Measurements from ENCODE around the gene FOXJ2. TPM values are rescaled to one million over a fixed set of nuclear protein-coding genes. Genes with fewer than 3 reads are reported as not detected.
"Not testable (repeated sequence)": the region's sequence is repeated elsewhere in the genome, so short reads cannot be mapped to it uniquely, and the experiment has no call there.

The FOXJ2 gene
- total RNA-seq, 3 donors from 2014 or later = 10.8 to 24.0 (median 12.3) TPM

GRCh38 chr12:8012651-8013309 lies 19.7 kb upstream of the FOXJ2 start:
- no peak for TF ChIP-seq CTCF (IDR thresholded peaks at IDR 0.05)
- ATAC-seq = no peak
- Histone ChIP-seq H3K9me3 (no peaks in the 10 kb centered on the region), H3K4me3 (no peak overlapping the region), H3K4me1 (ENCODE audit: low read depth) (no peaks in the 10 kb centered on the region), H3K36me3 (ENCODE audit: low read depth) (no peaks in the 10 kb centered on the region)
- DNase-seq = no peak
- intact Hi-C loops (cut with DNase I, micrococcal nuclease) = no loop called here

GRCh38 chr12:8014836-8015235 lies 17.7 kb upstream of the FOXJ2 start:
- DNase-seq = no peak
- H3K4me3 ChIP-seq = no peak overlapping the region
- H3K4me1 ChIP-seq (ENCODE audit: low read depth) = peaks cover 6% of the 10 kb centered on the region
- no peak for ATAC-seq
- TF ChIP-seq CTCF (IDR thresholded peaks at IDR 0.05) = no peak
- H3K36me3 ChIP-seq (ENCODE audit: low read depth) = no peaks in the 10 kb centered on the region
- intact Hi-C loops (cut with DNase I, micrococcal nuclease) = no loop called here
- H3K9me3 ChIP-seq = no peaks in the 10 kb centered on the region

- intact Hi-C loops (cut with DNase I, micrococcal nuclease); H3K36me3 ChIP-seq (ENCODE audit: low read depth); H3K4me3 ChIP-seq; H3K9me3 ChIP-seq; ATAC-seq; DNase-seq; H3K4me1 ChIP-seq (ENCODE audit: low read depth): not testable (repeated sequence)
Observed at GRCh38 chr12:8018213-8018612, 14.3 kb upstream of the FOXJ2 start.

- Histone ChIP-seq H3K4me1 (ENCODE audit: low read depth) (peaks cover 6% of the 10 kb centered on the region), H3K9me3 (no peaks in the 10 kb centered on the region), H3K4me3 (no peak overlapping the region), H3K36me3 (ENCODE audit: low read depth) (no peaks in the 10 kb centered on the region)
- no peak for TF ChIP-seq CTCF (IDR thresholded peaks at IDR 0.05)
- DNase-seq (no peak), ATAC-seq (peak; percentile 22)
- intact Hi-C loops (cut with DNase I, micrococcal nuclease) = no loop called here
Observed at GRCh38 chr12:8018666-8019581, 13.6 kb upstream of the FOXJ2 start.

- H3K36me3 ChIP-seq (ENCODE audit: low read depth) = no peaks in the 10 kb centered on the region
- peak overlapping the region; percentile 48 for H3K4me3 ChIP-seq
- no peak for TF ChIP-seq CTCF (IDR thresholded peaks at IDR 0.05)
- intact Hi-C loops (cut with DNase I, micrococcal nuclease) = no loop called here
- ATAC-seq (peak; percentile 98), DNase-seq (peak; percentile 95 to 98 (median 95))
- H3K9me3 ChIP-seq = no peaks in the 10 kb centered on the region
- H3K4me1 ChIP-seq (ENCODE audit: low read depth) = no peaks in the 10 kb centered on the region
Observed at GRCh38 chr12:8026291-8026900, 6.1 kb upstream of the FOXJ2 start.

GRCh38 chr12:8027856-8028255 lies 4.7 kb upstream of the FOXJ2 start:
- Histone ChIP-seq H3K36me3 (ENCODE audit: low read depth) (no peaks in the 10 kb centered on the region), H3K4me1 (ENCODE audit: low read depth) (no peaks in the 10 kb centered on the region), H3K4me3 (no peak overlapping the region), H3K9me3 (no peaks in the 10 kb centered on the region)
- intact Hi-C loops (cut with DNase I, micrococcal nuclease) = no loop called here
- no peak for ATAC-seq
- no peak for DNase-seq
- no peak for TF ChIP-seq CTCF (IDR thresholded peaks at IDR 0.05)

Data from mucosa of descending colon (tissue), 3 donors.